CD14-positive monocyte (primary cell): ENCODE measurements around the gene N4BP2. TPM values are rescaled to one million over a fixed set of nuclear protein-coding genes. Genes with fewer than 3 reads are reported as not detected.

Source experiments
- DNase-seq, 3 donors: peaks; one replicate each; pipeline ENCODE4 v3.0.0-alpha.2; 2011 to 2022
- H2AFZ ChIP-seq: 2 replicates; pipeline ENCODE4 v1.6.0; 2012; ENCODE audit warnings: mild to moderate bottlenecking, low read depth, low read length, inconsistent platforms; ENCODE audit not compliant: insufficient read depth, poor library complexity, severe bottlenecking
- H3K27ac ChIP-seq, 2 donors: 1 replicate in 1 of 2; 2 replicates in 1 of 2; pipeline ENCODE4 v1.5.1; 2012 to 2013; ENCODE audit warnings: low read length in 2 of 2, control low read depth in 1 of 2, inconsistent platforms in 1 of 2, low read depth in 1 of 2, mild to moderate bottlenecking in 1 of 2
- H3K27me3 ChIP-seq, 2 donors: one replicate each; pipeline versions ENCODE4 v1.6.0 to v1.6.1; 2011 to 2013; ENCODE audit warnings: low read length in 2 of 2; ENCODE audit not compliant: control insufficient read depth in 2 of 2, insufficient read depth in 2 of 2
- H3K36me3 ChIP-seq, 2 donors: replicated peaks in 1 of 2; 1 replicate in 1 of 2; 2 replicates in 1 of 2; pipeline versions ENCODE4 v1.5.1 to v1.6.1; 2012 to 2013; ENCODE audit warnings: low read length in 2 of 2, control low read depth in 1 of 2, inconsistent platforms in 1 of 2, mild to moderate bottlenecking in 1 of 2; ENCODE audit not compliant: insufficient read depth in 2 of 2, control insufficient read depth in 1 of 2
- H3K4me1 ChIP-seq, 2 donors: 1 replicate in 1 of 2; 2 replicates in 1 of 2; pipeline versions ENCODE4 v1.5.1 to v1.6.1; 2012 to 2013; ENCODE audit warnings: low read length in 2 of 2, control low read depth in 1 of 2, inconsistent platforms in 1 of 2, mild to moderate bottlenecking in 1 of 2, moderate library complexity in 1 of 2; ENCODE audit not compliant: insufficient read depth in 2 of 2, control insufficient read depth in 1 of 2
- H3K4me2 ChIP-seq: replicated peaks from 2 replicates; pipeline ENCODE3; 2012; ENCODE audit warnings: low read length, moderate library complexity, mild to moderate bottlenecking; ENCODE audit not compliant: poor library complexity, severe bottlenecking; ENCODE audit errors: extremely low read depth
- H3K4me3 ChIP-seq, 3 experiments: fragments of 200-600 bp in 1 of 3; sonication (generic) in 1 of 3; replicated peaks in 1 of 3; 1 replicate in 2 of 3; 2 replicates in 1 of 3; pipeline ENCODE4 v1.5.1; 2011 to 2013; ENCODE audit warnings: low read length in 3 of 3, mild to moderate bottlenecking in 3 of 3, control low read depth in 2 of 3, low read depth in 2 of 3, inconsistent platforms in 1 of 3, moderate library complexity in 1 of 3
- H3K79me2 ChIP-seq: 2 replicates; pipeline ENCODE4 v1.6.0; 2012; ENCODE audit warnings: mild to moderate bottlenecking, control low read depth, inconsistent platforms, low read length, moderate library complexity; ENCODE audit not compliant: insufficient read depth
- H3K9ac ChIP-seq: 2 replicates; pipeline ENCODE4 v1.6.0; 2017; ENCODE audit warnings: low read length, mild to moderate bottlenecking; ENCODE audit not compliant: insufficient read depth, poor library complexity, severe bottlenecking
- H3K9me3 ChIP-seq, 2 donors: replicated peaks in 1 of 2; 1 replicate in 1 of 2; 2 replicates in 1 of 2; pipeline versions ENCODE4 v1.5.1 to v1.6.1; 2012 to 2013; ENCODE audit warnings: low read length in 2 of 2, control low read depth in 1 of 2; ENCODE audit not compliant: control insufficient read depth in 1 of 2, insufficient read depth in 1 of 2
- H4K20me1 ChIP-seq: 2 replicates; pipeline ENCODE4 v1.6.0; 2012; ENCODE audit warnings: mild to moderate bottlenecking, low read length, control low read depth, moderate library complexity; ENCODE audit not compliant: insufficient read depth
- H3K27ac Mint-ChIP-seq, 7 donors: one replicate each; pipeline ENCODE4 v1.8.0; 2020; ENCODE audit warnings: mild to moderate bottlenecking in 7 of 7, mixed read lengths in 7 of 7, moderate library complexity in 6 of 7, inconsistent platforms in 2 of 7
- H3K27me3 Mint-ChIP-seq, 3 donors: one replicate each; pipeline ENCODE4 v1.8.0; 2021 to 2022; ENCODE audit warnings: low read depth in 3 of 3, mild to moderate bottlenecking in 3 of 3, mixed read lengths in 3 of 3, moderate library complexity in 3 of 3, inconsistent platforms in 1 of 3
- H3K36me3 Mint-ChIP-seq, 2 donors: one replicate each; pipeline ENCODE4 v1.8.0; 2020; ENCODE audit warnings: mixed read lengths in 2 of 2, inconsistent platforms in 1 of 2, mild to moderate bottlenecking in 1 of 2
- H3K4me1 Mint-ChIP-seq: one replicate; pipeline ENCODE4 v1.8.0; 2020; ENCODE audit warnings: mild to moderate bottlenecking, mixed read lengths
- H3K4me3 Mint-ChIP-seq, 2 donors: one replicate each; pipeline ENCODE4 v1.8.0; 2020; ENCODE audit warnings: mild to moderate bottlenecking in 2 of 2, mixed read lengths in 2 of 2, moderate library complexity in 1 of 2
- H3K9me3 Mint-ChIP-seq, 7 donors: one replicate each; pipeline ENCODE4 v1.8.0; 2020 to 2022; ENCODE audit warnings: mixed read lengths in 7 of 7, mild to moderate bottlenecking in 6 of 7, moderate library complexity in 6 of 7, inconsistent platforms in 2 of 7
- WGBS: methylation state at CpG from one replicate; pipeline ENCODE4 v1.1.5; 2013; ENCODE audit warnings: missing lambda C conversion rate; ENCODE audit not compliant: insufficient coverage; 5-methylcytosine and 5-hydroxymethylcytosine counted together
- intact Hi-C, 2 donors: fragments of 100-400 bp; cut with micrococcal nuclease; formaldehyde crosslinking; loops; one replicate each; pipeline versions ENCODE4 v1.15.0 to v1.15.1; 2023
- polyA plus RNA-seq, 3 donors: library from polyadenylated mRNA; depleted of rRNA in 1 of 3; unstranded in 2 of 3; stranded (reverse) in 1 of 3; fragments of 300-500 nt in 2 of 3; fragments of >200 nt in 1 of 3; fragmentation: Illumina TruSeq in 2 of 3; gene quantifications; 1 replicate in 2 of 3; 2 replicates in 1 of 3; pipeline ENCODE4 v1.2.3, GENCODE V29; 2012 to 2021
- TF ChIP-seq, protein P1 (sequence below): fragments of 200-600 bp; IDR thresholded peaks from one replicate; pipeline ENCODE4 v1.8.0; 2022; ENCODE audit warnings: antibody characterized with exemption, mild to moderate bottlenecking

N4BP2 gene
- polyA plus RNA-seq, 3 donors: 3.1 to 8.3 (median 4.8) TPM

DNA sequence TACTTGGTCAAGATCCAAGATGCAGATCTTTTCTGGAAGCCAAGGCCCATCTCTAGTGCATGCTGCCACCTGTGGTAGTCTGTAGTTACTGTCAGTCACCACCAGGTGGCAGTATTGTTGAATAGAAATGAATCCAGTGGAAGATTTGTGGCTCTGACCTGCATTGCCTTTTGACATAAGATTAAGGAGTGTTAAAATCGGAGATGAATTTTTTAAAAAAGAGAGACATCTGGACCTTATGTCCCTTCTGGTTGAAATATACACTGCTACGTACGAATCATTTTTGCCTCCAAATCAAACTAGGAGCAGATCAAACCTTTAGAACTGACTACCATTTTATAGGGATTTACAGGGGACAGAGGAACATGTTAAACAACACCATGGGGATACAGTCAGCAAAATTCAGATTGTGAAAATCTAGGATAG is 93.3 kb downstream of the N4BP2 start:
- no peak overlapping the region for H3K27ac ChIP-seq
- H3K27me3 Mint-ChIP-seq: no peaks in the 10 kb centered on the region
- H3K27ac Mint-ChIP-seq: peak overlapping the region in 1 of 7 donors; percentile 46

DNA sequence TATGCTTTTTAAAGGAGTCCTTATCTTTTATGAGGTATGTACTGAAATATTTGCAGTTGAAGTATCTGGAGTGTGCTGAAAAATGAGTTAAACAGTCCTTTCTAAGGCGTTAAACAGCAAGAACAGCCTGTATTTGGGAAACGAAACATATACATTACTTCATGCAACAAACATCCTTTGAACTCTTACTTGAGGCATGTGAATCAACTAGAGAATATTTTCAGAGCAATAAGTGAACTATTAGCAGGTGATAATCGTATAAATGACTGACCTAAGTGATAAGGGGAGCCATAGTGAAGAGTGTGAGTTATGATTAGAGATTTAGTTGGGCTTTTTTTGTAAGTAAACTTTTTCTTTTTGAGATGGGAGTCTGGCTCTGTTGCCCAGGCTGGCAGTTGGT is 94.3 kb downstream of the N4BP2 start:
- H3K4me3 Mint-ChIP-seq: no peak overlapping the region
- H3K9ac ChIP-seq: no peak overlapping the region
- no peak overlapping the region for H3K4me2 ChIP-seq
- WGBS: no CpG with 5 or more reads among the region's 3 CpGs
- peaks cover 0 to 4% of the 10 kb centered on the region in 2 donors for H3K9me3 ChIP-seq
- TF ChIP-seq, protein P1, sequence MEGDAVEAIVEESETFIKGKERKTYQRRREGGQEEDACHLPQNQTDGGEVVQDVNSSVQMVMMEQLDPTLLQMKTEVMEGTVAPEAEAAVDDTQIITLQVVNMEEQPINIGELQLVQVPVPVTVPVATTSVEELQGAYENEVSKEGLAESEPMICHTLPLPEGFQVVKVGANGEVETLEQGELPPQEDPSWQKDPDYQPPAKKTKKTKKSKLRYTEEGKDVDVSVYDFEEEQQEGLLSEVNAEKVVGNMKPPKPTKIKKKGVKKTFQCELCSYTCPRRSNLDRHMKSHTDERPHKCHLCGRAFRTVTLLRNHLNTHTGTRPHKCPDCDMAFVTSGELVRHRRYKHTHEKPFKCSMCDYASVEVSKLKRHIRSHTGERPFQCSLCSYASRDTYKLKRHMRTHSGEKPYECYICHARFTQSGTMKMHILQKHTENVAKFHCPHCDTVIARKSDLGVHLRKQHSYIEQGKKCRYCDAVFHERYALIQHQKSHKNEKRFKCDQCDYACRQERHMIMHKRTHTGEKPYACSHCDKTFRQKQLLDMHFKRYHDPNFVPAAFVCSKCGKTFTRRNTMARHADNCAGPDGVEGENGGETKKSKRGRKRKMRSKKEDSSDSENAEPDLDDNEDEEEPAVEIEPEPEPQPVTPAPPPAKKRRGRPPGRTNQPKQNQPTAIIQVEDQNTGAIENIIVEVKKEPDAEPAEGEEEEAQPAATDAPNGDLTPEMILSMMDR: no peak
- H2AFZ ChIP-seq: no peak overlapping the region
- H3K36me3 ChIP-seq: peaks cover 0 to 7% of the 10 kb centered on the region in 2 donors
- H3K27ac Mint-ChIP-seq: no peak overlapping the region
- H4K20me1 ChIP-seq: no peaks in the 10 kb centered on the region
- H3K27ac ChIP-seq: no peak overlapping the region
- no peaks in the 10 kb centered on the region for H3K4me1 ChIP-seq
- no peak for DNase-seq
- no peaks in the 10 kb centered on the region for H3K27me3 ChIP-seq
- H3K27me3 Mint-ChIP-seq: no peaks in the 10 kb centered on the region
- intact Hi-C loops: loop anchor here (5.0 to 10.0 kb wide), 5 partner anchors 54 to 264 kb away; no protein-coding TSS in a partner anchor
- H3K79me2 ChIP-seq: no peaks in the 10 kb centered on the region
- peaks cover 0 to 6% (median 4%) of the 10 kb centered on the region in 7 donors for H3K9me3 Mint-ChIP-seq
- no peak overlapping the region for H3K4me3 ChIP-seq
- peaks cover 13 to 25% of the 10 kb centered on the region in 2 donors for H3K36me3 Mint-ChIP-seq
- H3K4me1 Mint-ChIP-seq: no peaks in the 10 kb centered on the region

More for the DNA sequence above, 93.3 kb downstream of the N4BP2 start:
- intact Hi-C loops: loop anchor here (5.0 to 10.0 kb wide), 5 partner anchors 55 to 265 kb away; no protein-coding TSS in a partner anchor
- Histone ChIP-seq H3K4me1 (no peaks in the 10 kb centered on the region), H3K27me3 (no peaks in the 10 kb centered on the region), H3K9ac (no peak overlapping the region), H3K79me2 (no peaks in the 10 kb centered on the region), H3K4me2 (no peak overlapping the region), H4K20me1 (no peaks in the 10 kb centered on the region), H3K36me3 (peaks cover 0 to 9% of the 10 kb centered on the region in 2 donors), H3K4me3 (no peak overlapping the region), H3K9me3 (peaks cover 0 to 4% of the 10 kb centered on the region in 2 donors), H2AFZ (no peak overlapping the region)
- DNase-seq: peak; percentile 68 to 84 (median 77)
- Mint-ChIP-seq H3K9me3 (peaks cover 0 to 6% (median 4%) of the 10 kb centered on the region in 7 donors), H3K4me3 (no peak overlapping the region), H3K36me3 (peaks cover 14 to 32% of the 10 kb centered on the region in 2 donors), H3K4me1 (no peaks in the 10 kb centered on the region)
- TF ChIP-seq, protein P1: peak; percentile 94
- WGBS: no CpG with 5 or more reads among the region's 3 CpGs
